ENCODE data around the gene GPM6B. TPM values are rescaled to one million over a fixed set of nuclear protein-coding genes. Genes with fewer than 3 reads are reported as not detected.

GPM6B gene
- total RNA-seq, 1 experiment from 2014 or later: 99.8 TPM

Other genes with a start within 250 kb of the GPM6B start
- 0.89 to 0.96 TPM (median 0.89 TPM) in 3 replicates for gene EGFL6, start 247.5 kb downstream of the GPM6B start, total RNA-seq (2021)
- 2.0 to 3.1 TPM (median 2.6 TPM) in 3 replicates for gene TCEANC, start 164.0 kb downstream of the GPM6B start, total RNA-seq (2021)
- gene RAB9A, start 128.0 kb downstream of the GPM6B start, total RNA-seq (2021): 18.9 to 26.3 TPM (median 20.7 TPM) in 3 replicates
- gene TRAPPC2, start 82.5 kb downstream of the GPM6B start, total RNA-seq (2021): 10.2 to 13.9 TPM (median 10.7 TPM) in 3 replicates
- gene OFD1, start 82.3 kb downstream of the GPM6B start, total RNA-seq (2021): 22.8 to 25.1 TPM (median 23.4 TPM) in 3 replicates
- 20.6 to 22.0 TPM (median 21.1 TPM) in 3 replicates for gene GEMIN8, start 212.8 kb upstream of the GPM6B start, total RNA-seq (2021)

All from WTC11 (cell line).